BE2C (cell line): ENCODE results near the gene PTGR3.

Experiments used
- DNase-seq: peaks from one replicate; pipeline ENCODE4 v3.0.0-alpha.2; 2020
- H3K27me3 ChIP-seq: fragments of 250-450 bp; sonication (Bioruptor Pico); 2 replicates; pipeline ENCODE4 v1.5.1; 2020; ENCODE audit warnings: mild to moderate bottlenecking
- H3K36me3 ChIP-seq: fragments of 250-450 bp; sonication (Bioruptor Pico); 2 replicates; pipeline ENCODE4 v1.5.1; 2020; ENCODE audit warnings: mild to moderate bottlenecking
- H3K4me1 ChIP-seq: fragments of 250-450 bp; sonication (Bioruptor Pico); 2 replicates; pipeline ENCODE4 v1.5.1; 2020
- H3K4me3 ChIP-seq: 2 replicates; pipeline ENCODE4 v1.5.1; 2011; ENCODE audit warnings: low read depth, low read length
- H3K9me3 ChIP-seq: fragments of 250-450 bp; sonication (Bioruptor Pico); 2 replicates; pipeline ENCODE4 v1.5.1; 2020
- TF ChIP-seq, protein P1 (sequence below): IDR thresholded peaks from 2 replicates; pipeline ENCODE4 v1.5.1; 2012; ENCODE audit warnings: mild to moderate bottlenecking, low read depth, low read length

Gene PTGR3

DNA sequence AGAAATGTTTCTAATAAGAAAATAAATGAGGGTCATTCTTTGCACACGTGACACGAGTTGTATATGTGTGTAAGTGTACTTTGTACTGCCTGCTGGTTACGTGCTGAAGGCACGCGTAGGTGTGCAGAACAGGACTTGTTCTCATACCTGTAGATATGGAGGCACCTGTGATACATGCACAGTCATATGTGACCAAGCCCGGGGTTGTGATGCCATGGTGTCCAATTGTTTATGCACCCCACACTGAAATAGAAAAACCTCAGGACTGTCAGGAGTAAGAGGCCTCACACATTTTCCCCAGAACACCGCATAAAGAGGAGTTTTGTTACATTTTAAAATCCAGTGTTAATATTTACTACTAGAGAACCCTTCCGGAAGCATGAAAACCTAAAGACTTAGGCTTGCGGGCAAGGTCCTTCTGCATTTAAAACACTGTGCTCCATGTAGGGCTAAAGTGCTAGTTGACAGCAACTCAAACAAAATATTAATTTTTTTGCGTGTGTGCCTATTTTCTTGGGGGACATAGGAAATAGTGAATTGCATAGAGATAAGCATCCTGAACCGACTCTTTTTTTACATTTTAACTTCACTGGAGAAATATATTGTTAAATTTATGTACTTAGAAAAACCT lies 10.9 kb upstream of the PTGR3 start:
- H3K36me3 ChIP-seq = no peaks in the 10 kb centered on the region
- no peak for DNase-seq
- TF ChIP-seq, protein P1, sequence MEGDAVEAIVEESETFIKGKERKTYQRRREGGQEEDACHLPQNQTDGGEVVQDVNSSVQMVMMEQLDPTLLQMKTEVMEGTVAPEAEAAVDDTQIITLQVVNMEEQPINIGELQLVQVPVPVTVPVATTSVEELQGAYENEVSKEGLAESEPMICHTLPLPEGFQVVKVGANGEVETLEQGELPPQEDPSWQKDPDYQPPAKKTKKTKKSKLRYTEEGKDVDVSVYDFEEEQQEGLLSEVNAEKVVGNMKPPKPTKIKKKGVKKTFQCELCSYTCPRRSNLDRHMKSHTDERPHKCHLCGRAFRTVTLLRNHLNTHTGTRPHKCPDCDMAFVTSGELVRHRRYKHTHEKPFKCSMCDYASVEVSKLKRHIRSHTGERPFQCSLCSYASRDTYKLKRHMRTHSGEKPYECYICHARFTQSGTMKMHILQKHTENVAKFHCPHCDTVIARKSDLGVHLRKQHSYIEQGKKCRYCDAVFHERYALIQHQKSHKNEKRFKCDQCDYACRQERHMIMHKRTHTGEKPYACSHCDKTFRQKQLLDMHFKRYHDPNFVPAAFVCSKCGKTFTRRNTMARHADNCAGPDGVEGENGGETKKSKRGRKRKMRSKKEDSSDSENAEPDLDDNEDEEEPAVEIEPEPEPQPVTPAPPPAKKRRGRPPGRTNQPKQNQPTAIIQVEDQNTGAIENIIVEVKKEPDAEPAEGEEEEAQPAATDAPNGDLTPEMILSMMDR = no peak
- no peaks in the 10 kb centered on the region for H3K27me3 ChIP-seq
- no peaks in the 10 kb centered on the region for H3K4me1 ChIP-seq
- no peaks in the 10 kb centered on the region for H3K9me3 ChIP-seq
- no peak overlapping the region for H3K4me3 ChIP-seq

GRCh38 chr18:75218065-75218923 lies 9.4 kb upstream of the PTGR3 start:
- TF ChIP-seq, protein P1 = no peak
- Histone ChIP-seq H3K9me3 (no peaks in the 10 kb centered on the region), H3K36me3 (no peaks in the 10 kb centered on the region), H3K4me1 (0 out of 2 replicates have a peak, but pooled peaks cover 3% of the 10 kb centered on the region), H3K4me3 (no peak overlapping the region), H3K27me3 (no peaks in the 10 kb centered on the region)
- no peak for DNase-seq

DNA sequence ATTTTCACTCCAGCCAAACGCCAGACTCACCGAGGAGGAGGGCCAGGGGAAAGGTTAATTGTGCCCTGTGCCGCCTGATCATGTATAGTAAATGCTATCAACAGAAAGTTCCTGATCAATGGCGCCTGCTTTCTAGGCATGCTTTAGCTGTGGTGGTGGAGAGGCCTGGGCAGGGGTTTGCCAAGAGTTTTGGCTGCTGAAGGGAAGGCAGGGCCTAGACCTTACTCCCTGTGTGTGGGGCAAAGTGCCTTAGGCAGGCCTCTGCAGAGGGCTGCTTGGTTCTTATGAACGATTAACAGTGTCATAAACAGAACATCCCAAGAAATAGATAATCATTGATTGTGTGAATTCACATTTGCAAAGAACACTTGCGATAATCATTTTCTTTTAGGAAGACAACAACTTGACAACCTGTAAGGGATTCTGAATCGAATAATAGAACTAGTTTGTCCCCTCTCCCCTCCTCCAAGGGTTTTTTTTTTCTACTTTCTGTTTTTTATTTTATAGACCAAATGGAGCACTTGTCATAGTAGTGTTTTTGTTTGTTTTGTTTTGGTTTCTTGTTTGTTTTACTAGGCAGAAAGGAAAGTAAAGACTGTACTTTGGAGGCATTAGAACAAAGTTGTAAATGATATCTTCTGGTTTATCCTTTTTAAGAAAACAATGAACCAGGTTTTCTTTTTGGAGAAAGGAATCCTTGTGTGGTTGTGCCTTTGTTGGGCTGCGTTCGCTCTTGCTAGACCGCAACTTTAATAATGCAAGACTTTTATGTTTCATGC lies 8.2 kb upstream of the PTGR3 start:
- H3K4me3 ChIP-seq = no peak overlapping the region
- DNase-seq = no peak
- H3K36me3 ChIP-seq = no peaks in the 10 kb centered on the region
- TF ChIP-seq, protein P1 = no peak
- H3K4me1 ChIP-seq = 0 out of 2 replicates have a peak, but pooled peaks cover 3% of the 10 kb centered on the region
- no peaks in the 10 kb centered on the region for H3K27me3 ChIP-seq
- H3K9me3 ChIP-seq = no peaks in the 10 kb centered on the region

- Histone ChIP-seq H3K36me3 (no peaks in the 10 kb centered on the region), H3K4me1 (0 out of 2 replicates have a peak, but pooled peaks cover 3% of the 10 kb centered on the region), H3K27me3 (no peaks in the 10 kb centered on the region), H3K4me3 (no peak overlapping the region), H3K9me3 (no peaks in the 10 kb centered on the region)
- TF ChIP-seq, protein P1 = no peak
- DNase-seq = no peak
Measured at GRCh38 chr18:75216212-75216910, 7.4 kb upstream of the PTGR3 start.

- DNase-seq = no peak
- H3K27me3 ChIP-seq = no peaks in the 10 kb centered on the region
- no peaks in the 10 kb centered on the region for H3K9me3 ChIP-seq
- H3K4me1 ChIP-seq = 0 out of 2 replicates have a peak, but pooled peaks cover 3% of the 10 kb centered on the region
- no peak overlapping the region for H3K4me3 ChIP-seq
- TF ChIP-seq, protein P1 = no peak
- H3K36me3 ChIP-seq = no peaks in the 10 kb centered on the region
Measured at GRCh38 chr18:75215663-75216062, 6.7 kb upstream of the PTGR3 start.
